ENCODE measurements around the gene EIF4G1.

Gene EIF4G1

DNA sequence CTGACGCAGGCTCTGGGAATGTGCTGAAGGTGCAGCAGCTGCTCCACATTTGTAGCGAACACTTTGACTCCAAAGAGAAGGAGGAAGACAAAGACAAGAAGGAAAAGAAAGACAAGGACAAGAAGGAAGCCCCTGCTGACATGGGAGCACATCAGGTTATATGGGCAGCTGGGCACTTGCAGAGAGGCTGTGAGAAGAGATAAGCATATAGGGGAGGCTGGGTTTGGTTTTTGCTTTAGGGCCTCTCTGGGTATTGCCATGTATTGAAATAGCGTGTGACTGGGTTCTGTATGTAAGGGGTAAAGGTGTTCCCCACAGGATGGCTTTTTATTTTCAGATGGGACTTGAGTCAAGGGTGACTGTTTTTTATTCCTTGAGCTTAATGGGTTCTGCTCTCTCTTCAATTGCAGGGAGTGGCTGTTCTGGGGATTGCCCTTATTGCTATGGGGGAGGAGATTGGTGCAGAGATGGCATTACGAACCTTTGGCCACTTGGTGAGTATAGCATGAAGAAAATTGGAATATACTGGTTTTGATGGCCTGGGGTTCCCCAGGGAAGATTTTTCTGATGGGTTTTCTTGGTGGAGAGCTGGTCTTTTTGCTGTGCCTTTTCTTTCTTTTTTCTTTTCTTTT is 7.9 kb upstream of the EIF4G1 start:
- DNase-seq (ENCODE audit: extremely low spot score, insufficient read length, low read depth) (no peak), FAIRE-seq (no peak)

- DNase-seq (ENCODE audit: extremely low spot score, insufficient read length, low read depth) (no peak), FAIRE-seq (no peak)
Observed at GRCh38 chr3:184307915-184308314, 6.5 kb upstream of the EIF4G1 start.

DNA sequence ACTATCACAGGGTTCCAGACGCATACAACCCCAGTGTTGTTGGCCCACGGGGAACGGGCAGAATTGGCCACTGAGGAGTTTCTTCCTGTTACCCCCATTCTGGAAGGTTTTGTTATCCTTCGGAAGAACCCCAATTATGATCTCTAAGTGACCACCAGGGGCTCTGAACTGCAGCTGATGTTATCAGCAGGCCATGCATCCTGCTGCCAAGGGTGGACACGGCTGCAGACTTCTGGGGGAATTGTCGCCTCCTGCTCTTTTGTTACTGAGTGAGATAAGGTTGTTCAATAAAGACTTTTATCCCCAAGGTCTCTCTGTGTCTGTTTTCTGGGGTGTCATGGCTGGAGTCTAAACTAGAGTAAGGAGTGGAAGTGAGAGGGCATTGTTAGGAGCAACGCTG is 5.7 kb upstream of the EIF4G1 start:
- DNase-seq (ENCODE audit: extremely low spot score, insufficient read length, low read depth): no peak
- no peak for FAIRE-seq

GRCh38 chr3:184311633-184312032 is 2.8 kb upstream of the EIF4G1 start:
- FAIRE-seq (no peak), DNase-seq (ENCODE audit: extremely low spot score, insufficient read length, low read depth) (no peak)

GRCh38 chr3:184314700-184315542 is 515 bp downstream of the EIF4G1 start:
- no peak for FAIRE-seq
- no peak for DNase-seq (ENCODE audit: extremely low spot score, insufficient read length, low read depth)

- DNase-seq (ENCODE audit: extremely low spot score, insufficient read length, low read depth): no peak
Observed at GRCh38 chr3:184315543-184315867, 1.1 kb downstream of the EIF4G1 start.

DNA sequence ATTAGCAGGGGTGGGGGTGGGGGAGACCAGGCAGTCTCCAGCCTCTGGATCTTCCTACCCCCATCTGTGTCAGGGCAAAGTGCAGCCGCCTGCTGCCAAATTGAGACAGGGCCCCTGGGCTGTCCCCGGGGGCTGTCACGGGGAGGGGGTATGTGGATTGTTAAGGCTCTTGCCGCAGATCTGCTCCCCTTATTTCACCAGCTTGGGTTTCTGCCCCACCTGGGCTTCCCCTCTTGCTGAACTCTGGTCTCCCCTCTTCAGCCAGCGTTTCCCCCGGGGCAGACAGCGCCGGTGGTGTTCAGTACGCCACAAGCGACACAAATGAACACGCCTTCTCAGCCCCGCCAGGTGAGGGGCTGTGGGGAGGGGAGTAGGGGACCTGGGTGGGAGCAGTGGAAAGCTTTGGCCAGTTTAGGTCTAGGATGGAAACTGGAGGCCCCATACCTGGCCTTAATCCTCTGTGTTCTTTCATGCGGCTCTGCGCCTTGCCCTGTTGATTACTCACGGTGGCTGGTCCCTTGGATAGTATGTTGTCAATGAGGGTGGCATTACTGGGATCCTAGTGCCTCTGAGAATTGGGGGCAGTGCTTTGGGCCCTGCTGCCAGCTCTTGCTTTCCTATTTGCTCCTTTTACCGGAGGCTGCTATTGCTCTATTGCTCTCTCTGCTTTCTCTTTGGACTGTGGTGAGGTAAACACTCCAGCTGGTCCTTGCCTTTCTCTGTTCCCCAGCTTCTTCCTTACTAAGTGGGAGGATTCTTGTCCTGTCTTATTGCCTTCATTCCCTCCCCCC is 1.7 kb downstream of the EIF4G1 start:
- DNase-seq (ENCODE audit: extremely low spot score, insufficient read length, low read depth) (no peak), FAIRE-seq (no peak)

More at GRCh38 chr3:184315543-184315867, 1.1 kb downstream of the EIF4G1 start:
- no peak for FAIRE-seq

GRCh38 chr3:184316792-184317191 is 2.4 kb downstream of the EIF4G1 start:
- DNase-seq (ENCODE audit: extremely low spot score, insufficient read length, low read depth): no peak
- no peak for FAIRE-seq

- FAIRE-seq: no peak
Observed at GRCh38 chr3:184317201-184317600, 2.8 kb downstream of the EIF4G1 start.

DNA sequence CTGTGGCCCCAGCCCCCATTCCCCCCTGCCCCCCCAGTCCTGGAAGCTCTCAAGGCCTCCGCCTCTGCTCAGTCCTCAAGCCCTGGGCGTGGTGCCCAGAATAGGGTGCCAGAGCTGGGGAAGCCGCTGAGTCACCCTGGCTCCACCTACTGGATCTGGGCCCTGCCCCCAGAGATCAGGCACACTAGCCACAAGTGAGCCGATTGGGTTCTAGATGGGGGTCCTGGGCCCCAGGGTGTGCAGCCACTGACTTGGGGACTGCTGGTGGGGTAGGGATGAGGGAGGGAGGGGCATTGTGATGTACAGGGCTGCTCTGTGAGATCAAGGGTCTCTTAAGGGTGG is 5.7 kb downstream of the EIF4G1 start:
- FAIRE-seq (no peak), DNase-seq (ENCODE audit: extremely low spot score, insufficient read length, low read depth) (no peak)

More at GRCh38 chr3:184317201-184317600, 2.8 kb downstream of the EIF4G1 start:
- DNase-seq (ENCODE audit: extremely low spot score, insufficient read length, low read depth): no peak

GRCh38 chr3:184321666-184322065 is 7.3 kb downstream of the EIF4G1 start:
- no peak for DNase-seq (ENCODE audit: extremely low spot score, insufficient read length, low read depth)
- FAIRE-seq: no peak

GRCh38 chr3:184322731-184323487 is 8.5 kb downstream of the EIF4G1 start:
- DNase-seq (ENCODE audit: extremely low spot score, insufficient read length, low read depth) (no peak), FAIRE-seq (no peak)

- no peak for DNase-seq (ENCODE audit: extremely low spot score, insufficient read length, low read depth)
- FAIRE-seq: no peak
Observed at GRCh38 chr3:184323696-184324095, 9.3 kb downstream of the EIF4G1 start.

GRCh38 chr3:184325269-184325668 is 10.9 kb downstream of the EIF4G1 start:
- FAIRE-seq (no peak), DNase-seq (ENCODE audit: extremely low spot score, insufficient read length, low read depth) (no peak)

DNA sequence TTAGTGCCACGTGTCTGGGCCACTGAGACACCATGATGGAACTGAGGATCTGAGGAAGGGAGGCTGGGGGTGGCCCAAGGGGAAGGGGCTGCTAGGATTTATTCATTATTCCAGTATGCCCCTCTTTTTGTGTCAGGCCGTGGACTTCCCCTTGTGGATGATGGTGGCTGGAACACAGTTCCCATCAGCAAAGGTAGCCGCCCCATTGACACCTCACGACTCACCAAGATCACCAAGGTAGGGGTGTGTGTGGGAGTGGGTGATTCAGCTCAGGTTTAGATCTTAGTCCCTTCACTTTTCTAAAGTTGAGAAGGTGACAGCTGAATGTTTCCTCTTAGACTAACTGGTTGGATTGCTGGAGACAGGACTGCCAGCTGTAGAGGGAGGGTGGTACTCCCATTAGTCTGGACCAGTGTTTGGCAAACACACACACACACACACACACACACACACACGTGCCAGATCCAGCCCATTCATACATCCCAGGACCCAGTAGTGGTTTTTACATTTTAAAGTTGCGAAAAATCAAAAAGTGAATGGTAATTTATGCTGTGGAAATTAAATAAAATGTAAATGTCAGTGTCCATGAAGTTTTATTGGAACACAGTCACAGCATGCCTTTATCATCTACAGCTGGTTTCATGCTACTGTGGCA is 11.4 kb downstream of the EIF4G1 start:
- no peak for FAIRE-seq
- no peak for DNase-seq (ENCODE audit: extremely low spot score, insufficient read length, low read depth)

DNA sequence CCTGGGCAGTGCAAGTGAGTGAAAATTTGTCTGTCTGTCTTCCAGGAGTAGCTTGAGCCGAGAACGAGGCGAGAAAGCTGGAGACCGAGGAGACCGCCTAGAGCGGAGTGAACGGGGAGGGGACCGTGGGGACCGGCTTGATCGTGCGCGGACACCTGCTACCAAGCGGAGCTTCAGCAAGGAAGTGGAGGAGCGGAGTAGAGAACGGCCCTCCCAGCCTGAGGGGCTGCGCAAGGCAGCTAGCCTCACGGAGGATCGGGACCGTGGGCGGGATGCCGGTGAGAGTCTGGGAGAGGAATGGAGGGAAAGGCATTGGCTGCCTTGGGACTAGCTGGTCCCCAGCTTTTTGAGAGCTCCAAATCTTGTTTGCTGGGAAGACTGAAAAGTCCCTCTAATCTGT is 12.8 kb downstream of the EIF4G1 start:
- DNase-seq (ENCODE audit: extremely low spot score, insufficient read length, low read depth) (no peak), FAIRE-seq (no peak)

DNA sequence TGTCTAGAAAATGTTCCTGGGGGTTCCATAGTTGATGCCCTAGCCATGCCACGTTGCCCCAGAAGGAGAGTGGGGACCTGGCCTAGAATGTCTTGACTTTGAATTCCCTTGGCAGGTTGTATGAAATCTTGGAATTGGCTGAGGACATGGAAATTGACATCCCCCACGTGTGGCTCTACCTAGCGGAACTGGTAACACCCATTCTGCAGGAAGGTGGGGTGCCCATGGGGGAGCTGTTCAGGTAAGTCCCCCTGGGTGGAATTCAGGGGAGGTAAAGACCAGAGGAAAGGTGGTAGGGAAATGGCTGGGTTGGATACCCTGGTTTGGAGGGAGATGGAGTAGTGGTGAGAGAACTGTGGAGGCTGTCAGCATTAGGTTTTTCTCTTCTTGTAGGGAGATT is 14.1 kb downstream of the EIF4G1 start:
- FAIRE-seq (no peak), DNase-seq (ENCODE audit: extremely low spot score, insufficient read length, low read depth) (no peak)

- FAIRE-seq (no peak), DNase-seq (ENCODE audit: extremely low spot score, insufficient read length, low read depth) (no peak)
Observed at GRCh38 chr3:184332370-184333090, 18.1 kb downstream of the EIF4G1 start.

DNA sequence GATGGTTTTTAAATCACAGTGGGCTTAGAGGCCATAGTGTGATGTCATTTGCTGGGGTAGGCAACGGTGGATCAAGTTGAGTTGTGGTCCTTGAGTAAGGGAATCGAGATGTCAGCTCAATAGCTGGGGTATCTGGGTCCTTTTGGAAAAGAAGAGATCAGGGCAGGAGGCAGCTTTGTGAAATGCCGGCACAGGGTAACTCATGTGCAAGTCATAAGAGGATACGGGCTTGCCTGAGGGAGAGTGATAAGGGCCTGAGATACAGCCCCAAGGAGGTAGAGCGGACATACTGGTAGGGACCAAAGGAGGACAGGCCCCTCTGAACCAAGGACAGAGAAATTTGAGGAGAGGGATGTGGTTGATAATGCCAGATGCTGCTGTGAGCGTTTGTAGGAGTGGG is 18.8 kb downstream of the EIF4G1 start:
- FAIRE-seq (no peak), DNase-seq (ENCODE audit: extremely low spot score, insufficient read length, low read depth) (no peak)

Data from GM18507 (cell line).